OCI-M1 (cell line): ENCODE measurements around the gene NCOA4.
A peak's percentile ranks its signal among the peaks of the same experiment; 100 is the strongest.
"Not testable (repeated sequence)": the region's sequence is repeated elsewhere in the genome, so short reads cannot be mapped to it uniquely, and the experiment has no call there.

ENCODE experiments used
- DNase-seq: peaks from one replicate; lab custom pipeline; 2025; lab: John Stamatoyannopoulos, UW

The NCOA4 gene

DNA sequence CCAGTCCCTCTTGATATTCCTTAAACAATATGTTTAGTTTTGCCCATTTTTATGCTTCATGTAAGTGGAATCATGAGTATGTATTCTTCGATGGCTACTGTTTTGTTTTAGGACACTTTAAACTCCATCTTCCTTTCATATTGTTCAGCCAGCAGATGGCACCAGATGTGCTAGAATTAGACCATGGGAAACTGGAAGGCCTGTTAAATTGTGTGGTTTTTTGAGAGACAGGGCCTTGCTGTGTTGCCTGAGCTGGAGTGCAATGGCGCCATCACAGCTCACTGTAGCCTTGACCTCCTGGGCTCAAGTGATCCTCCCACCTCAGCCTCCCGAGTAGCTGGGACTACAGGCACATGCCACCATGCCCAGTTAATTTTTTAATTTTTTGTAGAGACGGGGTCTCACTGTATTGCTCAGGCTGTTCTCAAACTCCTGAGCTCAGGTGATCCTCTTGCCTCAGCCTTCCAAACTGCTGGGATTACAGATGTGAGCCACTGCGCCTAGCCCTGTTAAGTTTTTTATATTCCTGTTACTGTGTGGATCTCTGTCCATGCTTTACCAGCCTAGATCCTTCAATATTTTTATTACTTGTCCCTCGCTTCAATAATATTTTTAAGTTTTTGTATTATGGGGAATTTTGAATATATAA, 46.8 kb downstream of the NCOA4 start:
- peak; percentile 84 for DNase-seq

- DNase-seq, result not testable (repeated sequence)
Measured at GRCh38 chr10:45981367-45981766, 49.1 kb downstream of the NCOA4 start.

DNA sequence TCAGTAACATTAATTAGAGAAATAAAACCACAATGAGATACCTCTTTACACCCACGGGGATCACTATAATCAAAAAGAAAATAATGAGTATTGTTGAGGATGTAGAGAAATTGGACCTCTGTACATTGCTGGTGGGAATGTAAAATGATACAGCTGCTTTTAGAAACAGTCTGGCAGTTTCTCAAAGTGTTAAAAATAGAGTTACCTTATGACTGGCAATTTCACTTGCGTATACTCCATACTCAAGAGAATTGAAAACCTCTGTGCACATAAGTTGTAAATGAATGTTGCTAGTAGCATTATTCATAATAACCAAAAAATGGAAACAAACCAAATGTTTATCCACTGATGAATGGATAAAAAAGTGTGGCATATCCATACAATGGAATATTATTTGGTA, 51.9 kb downstream of the NCOA4 start:
- not testable (repeated sequence) for DNase-seq

- DNase-seq, result not testable (repeated sequence)
Measured at GRCh38 chr10:45974041-45974440, 56.4 kb downstream of the NCOA4 start.

GRCh38 chr10:45972813-45973169, 57.6 kb downstream of the NCOA4 start:
- peak; percentile 34 for DNase-seq

DNA sequence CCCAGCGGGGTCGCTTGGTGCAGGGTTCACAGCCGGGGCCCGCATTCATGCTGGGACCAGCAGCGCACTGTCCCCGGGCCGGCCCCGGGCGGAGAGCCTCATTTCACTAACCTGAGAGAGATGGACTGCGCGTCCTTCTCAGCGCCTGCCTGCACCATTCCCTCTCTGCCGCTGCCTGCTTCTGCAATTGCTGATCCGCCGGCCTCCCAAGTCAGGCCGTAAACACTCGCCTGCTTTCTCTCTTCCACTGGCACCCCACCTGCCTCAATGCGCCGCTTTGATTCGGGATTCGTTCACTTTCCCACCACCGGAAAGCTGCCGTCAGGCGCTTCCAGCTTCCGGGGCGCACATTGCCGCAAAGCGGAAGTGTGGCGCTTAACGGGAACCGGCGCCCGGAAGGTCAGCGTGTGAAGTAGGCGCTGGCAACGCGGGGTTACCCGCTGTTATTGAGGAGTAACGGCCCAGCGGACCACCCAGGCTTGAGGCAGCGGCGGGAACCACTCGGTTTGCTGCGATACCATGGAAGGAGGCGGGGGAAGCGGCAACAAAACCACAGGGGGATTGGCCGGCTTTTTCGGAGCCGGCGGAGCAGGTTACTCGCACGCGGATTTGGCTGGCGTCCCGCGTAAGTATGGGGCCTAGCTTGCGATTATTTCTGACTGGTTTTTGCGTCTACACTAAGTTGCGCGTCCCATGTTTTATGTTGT, 58.2 kb downstream of the NCOA4 start, which contains the start of gene TIMM23:
Gene TIMM23 (plus strand): TSS at position 384 of the 707 bp plus-strand sequence. CDS start 136 bp downstream, at position 520.
- peak; percentile 93 for DNase-seq

GRCh38 chr10:45971742-45972105, 58.7 kb downstream of the NCOA4 start:
- peak; percentile 48 for DNase-seq

GRCh38 chr10:45971019-45971418, 59.4 kb downstream of the NCOA4 start:
- DNase-seq, result not testable (repeated sequence)

DNA sequence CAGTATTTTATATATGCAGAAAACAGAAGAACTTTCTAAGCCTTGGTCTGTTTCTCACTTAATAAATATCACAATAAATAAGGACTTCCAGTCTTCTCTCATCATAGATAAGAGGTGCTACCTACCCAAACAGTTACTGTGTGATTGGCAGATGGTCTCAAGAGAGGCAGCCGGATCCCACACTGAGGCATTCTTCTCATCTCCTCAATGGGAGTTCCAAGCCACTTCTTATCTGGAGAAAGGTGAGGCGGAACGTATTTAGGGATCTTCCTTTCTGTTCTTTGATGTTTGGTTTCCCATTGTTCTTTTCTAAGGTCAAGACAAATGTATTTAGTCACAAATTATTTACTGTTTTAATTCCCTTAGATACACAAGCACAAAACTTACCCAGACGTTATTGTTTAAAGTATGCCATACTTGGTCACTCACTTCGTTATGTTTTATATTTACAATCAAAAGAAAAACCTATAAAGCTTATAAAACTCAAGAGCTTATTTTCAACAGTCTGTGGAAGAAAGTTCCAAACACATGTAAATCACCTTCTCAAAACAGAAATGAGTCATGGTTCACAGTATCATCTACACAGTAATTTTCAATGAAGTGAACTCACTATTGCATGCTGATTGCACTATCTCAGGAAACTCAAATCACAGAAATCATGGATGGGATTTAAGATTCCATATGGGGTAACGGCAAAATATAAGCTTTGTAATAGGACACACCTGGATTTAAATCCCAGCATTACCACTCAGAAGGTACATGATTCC, 67.6 kb downstream of the NCOA4 start:
- DNase-seq, result not testable (repeated sequence)

DNA sequence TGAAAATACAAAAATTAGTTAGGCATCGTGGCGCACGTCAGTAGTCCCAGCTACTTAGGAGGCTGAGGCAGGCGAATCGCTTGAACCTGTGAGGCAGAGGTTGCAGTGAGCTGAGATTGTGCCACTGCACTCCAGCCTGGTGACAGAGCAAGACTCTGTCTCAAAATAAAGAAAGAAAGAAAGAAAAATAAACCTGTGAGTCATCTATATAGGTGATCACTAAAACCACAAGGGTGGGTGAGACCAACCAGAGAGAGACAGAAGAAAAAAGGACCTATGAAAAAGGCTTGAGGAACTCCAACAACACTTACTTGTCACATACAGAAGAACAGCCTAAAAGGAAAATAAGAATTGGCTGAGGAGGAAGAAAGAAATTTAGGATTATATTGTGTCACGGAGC, 72.5 kb downstream of the NCOA4 start:
- DNase-seq, result not testable (repeated sequence)

DNA sequence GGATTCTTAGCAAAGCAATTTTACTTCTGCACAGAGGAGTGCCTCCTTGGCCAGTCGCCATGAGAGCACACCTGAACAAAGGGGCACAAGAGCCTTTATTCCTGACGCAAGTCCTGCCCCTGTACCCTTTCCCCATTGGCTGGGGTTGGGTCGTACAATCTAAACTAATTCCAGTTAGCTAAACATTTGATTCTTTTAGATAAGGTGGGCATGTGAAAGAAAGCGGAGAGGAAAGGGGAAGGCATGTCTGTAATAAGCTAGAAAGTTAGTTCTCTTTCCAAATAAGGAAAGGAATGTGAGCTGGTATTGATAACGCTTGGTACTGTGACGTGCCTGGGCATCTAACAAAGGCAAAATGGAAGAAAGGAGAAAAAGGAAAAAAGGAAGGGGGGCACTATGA, 73.8 kb downstream of the NCOA4 start:
- DNase-seq, result not testable (repeated sequence)
